Gastroesophageal sphincter (tissue), 4 donors: ENCODE results near the gene IBTK. TPM values are rescaled to one million over a fixed set of nuclear protein-coding genes. Genes with fewer than 3 reads are reported as not detected.

Experiments
- ATAC-seq: fragments of 150-250 bp; one replicate; pipeline ENCODE4 v1.9.1; 2016; ENCODE audit warnings: mild to moderate bottlenecking, moderate library complexity
- H3K27ac ChIP-seq, 4 donors: fragments of 200-600 bp; sonication (generic) in 3 of 4; 1 replicate in 3 of 4; 2 replicates in 1 of 4; pipeline ENCODE4 v1.5.1; 2016 to 2019
- H3K27me3 ChIP-seq: fragments of 200-600 bp; sonication (generic); one replicate; pipeline ENCODE4 v1.5.1; 2019
- H3K36me3 ChIP-seq, 2 donors: fragments of 200-600 bp; sonication (generic); one replicate each; pipeline ENCODE4 v1.5.1; 2019; ENCODE audit warnings: control low read depth in 1 of 2
- H3K4me1 ChIP-seq, 3 donors: fragments of 200-600 bp; sonication (generic); 1 replicate in 2 of 3; 2 replicates in 1 of 3; pipeline ENCODE4 v1.5.1; 2016 to 2019; ENCODE audit warnings: control low read depth in 2 of 3
- H3K4me3 ChIP-seq, 2 donors: fragments of 200-600 bp; sonication (generic); one replicate each; pipeline ENCODE4 v1.5.1; 2019; ENCODE audit warnings: mild to moderate bottlenecking in 1 of 2, moderate library complexity in 1 of 2
- H3K9me3 ChIP-seq, 3 donors: fragments of 200-600 bp; sonication (generic); one replicate each; pipeline ENCODE4 v1.5.1; 2017 to 2019; ENCODE audit warnings: control low read depth in 2 of 3
- EP300 ChIP-seq: sonication (generic); formaldehyde crosslinking; IDR thresholded peaks from one replicate; pipeline ENCODE4 v1.6.1; 2017; ENCODE audit warnings: antibody characterized with exemption, mild to moderate bottlenecking
- POLR2A ChIP-seq, 2 donors: fragments of 450-650 bp; IDR thresholded peaks; one replicate each; pipeline ENCODE4 v1.6.1; 2017; ENCODE audit warnings: antibody characterized with exemption in 2 of 2, mild to moderate bottlenecking in 2 of 2, moderate library complexity in 1 of 2
- POLR2AphosphoS5 ChIP-seq: sonication (generic); formaldehyde crosslinking; IDR thresholded peaks from one replicate; pipeline ENCODE4 v1.6.1; 2017; ENCODE audit warnings: antibody characterized with exemption
- WGBS, 2 donors: methylation state at CpG; one replicate each; pipeline ENCODE4 v1.1.5; 2018; ENCODE audit warnings: low coverage in 1 of 2; 5-methylcytosine and 5-hydroxymethylcytosine counted together
- total RNA-seq, 4 donors: library from RNA; depleted of rRNA; stranded (reverse); fragments of >200 nt; gene quantifications; one replicate each; pipeline ENCODE4 v1.1.0, GENCODE V29; 2016
- TF ChIP-seq, protein P1 (sequence below), 4 experiments: fragments of 200-600 bp in 2 of 4; fragments of 450-650 bp in 2 of 4; sonication (generic) in 1 of 4; IDR thresholded peaks; one replicate each; pipeline ENCODE4 v1.5.1; 2017 to 2019; ENCODE audit warnings: antibody characterized with exemption in 4 of 4, mild to moderate bottlenecking in 2 of 4, moderate library complexity in 2 of 4

The IBTK gene
- total RNA-seq, 4 donors from 2014 or later, result 26.9 to 42.3 (median 30.8) TPM

DNA sequence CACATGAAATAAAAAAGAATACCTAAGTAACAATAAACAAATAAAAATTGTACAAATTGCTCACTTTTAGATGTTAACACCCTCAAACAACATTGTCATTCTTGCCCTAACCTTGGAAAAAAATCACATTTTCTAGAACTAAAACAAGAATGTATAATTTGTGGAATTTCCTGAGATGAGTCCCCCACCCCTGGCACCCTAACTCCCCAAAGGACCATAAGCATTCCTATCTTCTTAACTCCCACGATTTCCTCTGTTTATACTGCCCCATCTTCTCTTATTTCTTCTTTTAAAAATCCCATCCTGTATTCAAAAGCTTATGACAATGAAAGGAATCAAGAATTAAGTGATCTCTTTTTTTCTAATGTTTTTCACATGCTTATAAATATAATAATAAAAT lies 70.9 kb downstream of the IBTK start:
- Histone ChIP-seq H3K4me1 (no peaks in the 10 kb centered on the region), H3K9me3 (no peaks in the 10 kb centered on the region), H3K36me3 (peaks cover 0 to 76% of the 10 kb centered on the region in 2 donors), H3K27me3 (no peaks in the 10 kb centered on the region), H3K27ac (no peak overlapping the region), H3K4me3 (no peak overlapping the region)
- ATAC-seq, result no peak
- no peak for TF ChIP-seq POLR2AphosphoS5
- TF ChIP-seq, protein P1, sequence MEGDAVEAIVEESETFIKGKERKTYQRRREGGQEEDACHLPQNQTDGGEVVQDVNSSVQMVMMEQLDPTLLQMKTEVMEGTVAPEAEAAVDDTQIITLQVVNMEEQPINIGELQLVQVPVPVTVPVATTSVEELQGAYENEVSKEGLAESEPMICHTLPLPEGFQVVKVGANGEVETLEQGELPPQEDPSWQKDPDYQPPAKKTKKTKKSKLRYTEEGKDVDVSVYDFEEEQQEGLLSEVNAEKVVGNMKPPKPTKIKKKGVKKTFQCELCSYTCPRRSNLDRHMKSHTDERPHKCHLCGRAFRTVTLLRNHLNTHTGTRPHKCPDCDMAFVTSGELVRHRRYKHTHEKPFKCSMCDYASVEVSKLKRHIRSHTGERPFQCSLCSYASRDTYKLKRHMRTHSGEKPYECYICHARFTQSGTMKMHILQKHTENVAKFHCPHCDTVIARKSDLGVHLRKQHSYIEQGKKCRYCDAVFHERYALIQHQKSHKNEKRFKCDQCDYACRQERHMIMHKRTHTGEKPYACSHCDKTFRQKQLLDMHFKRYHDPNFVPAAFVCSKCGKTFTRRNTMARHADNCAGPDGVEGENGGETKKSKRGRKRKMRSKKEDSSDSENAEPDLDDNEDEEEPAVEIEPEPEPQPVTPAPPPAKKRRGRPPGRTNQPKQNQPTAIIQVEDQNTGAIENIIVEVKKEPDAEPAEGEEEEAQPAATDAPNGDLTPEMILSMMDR (IDR thresholded peaks at IDR 0.05), result no peak
- TF ChIP-seq POLR2A (IDR thresholded peaks at IDR 0.05), result no peak
- no peak for TF ChIP-seq EP300
- 35 to 71% methylated on average over 1 of the region's 1 CpG for WGBS, 2 donors

GRCh38 chr6:82172594-82172993 lies 75.0 kb downstream of the IBTK start:
- Histone ChIP-seq H3K4me1 (no peaks in the 10 kb centered on the region), H3K27ac (no peak overlapping the region), H3K36me3 (peaks cover 0 to 80% of the 10 kb centered on the region in 2 donors), H3K9me3 (no peaks in the 10 kb centered on the region), H3K27me3 (no peaks in the 10 kb centered on the region), H3K4me3 (no peak overlapping the region)
- TF ChIP-seq POLR2AphosphoS5 (no peak), EP300 (no peak), POLR2A (IDR thresholded peaks at IDR 0.05) (no peak)
- TF ChIP-seq, protein P1 (IDR thresholded peaks at IDR 0.05), result no peak
- no peak for ATAC-seq
- 89 to 92% methylated on average over 5 of the region's 5 CpGs for WGBS, 2 donors

- TF ChIP-seq POLR2A (IDR thresholded peaks at IDR 0.05), result no peak
- TF ChIP-seq, protein P1 (IDR thresholded peaks at IDR 0.05), result no peak
- TF ChIP-seq EP300, result no peak
- no peak for TF ChIP-seq POLR2AphosphoS5
- Histone ChIP-seq H3K4me3 (no peak overlapping the region), H3K27ac (no peak overlapping the region), H3K4me1 (no peaks in the 10 kb centered on the region), H3K36me3 (peaks cover 0 to 70% of the 10 kb centered on the region in 2 donors), H3K27me3 (no peaks in the 10 kb centered on the region), H3K9me3 (no peaks in the 10 kb centered on the region)
- no peak for ATAC-seq
- WGBS, 2 donors, result 86 to 91% methylated on average over 2 of the region's 2 CpGs
These were observed 78.2 kb downstream of the IBTK start for GRCh38 chr6:82169138-82169876.

- no peak overlapping the region for H3K27ac ChIP-seq
- H3K4me3 ChIP-seq, result no peak overlapping the region
- TF ChIP-seq POLR2A (IDR thresholded peaks at IDR 0.05) (no peak), POLR2AphosphoS5 (no peak), EP300 (no peak)
- TF ChIP-seq, protein P1 (IDR thresholded peaks at IDR 0.05), result no peak
- peaks cover 0 to 51% of the 10 kb centered on the region in 2 donors for H3K36me3 ChIP-seq
- WGBS, 2 donors, result 90 to 94% methylated on average over 3 to 5 of the region's 5 CpGs
- no peaks in the 10 kb centered on the region for H3K27me3 ChIP-seq
- no peaks in the 10 kb centered on the region for H3K9me3 ChIP-seq
- H3K4me1 ChIP-seq, result no peaks in the 10 kb centered on the region
- ATAC-seq, result no peak
These were observed 81.1 kb downstream of the IBTK start for GRCh38 chr6:82166493-82166892.
